Panc1 (cell line): ENCODE results near the gene FCGBP. TPM values are rescaled to one million over a fixed set of nuclear protein-coding genes. Genes with fewer than 3 reads are reported as not detected.
"Not testable (repeated sequence)": the region's sequence is repeated elsewhere in the genome, so short reads cannot be mapped to it uniquely, and the experiment has no call there.

Source experiments
- ATAC-seq: fragments of 200-7000 bp; cut with Tn5 transposase; 2 replicates; pipeline ENCODE4 v1.9.1; 2020; ENCODE audit warnings: mild to moderate bottlenecking, moderate library complexity
- BruUV-seq: library from RNA; stranded (reverse); fragments of 400-500 nt; replicated peaks from 2 replicates; lab custom pipeline; 2021; lab: Mats Ljungman, UMichigan
- CTCF ChIA-PET: fragments of 300-600 bp; sonication (Branson Sonifier 250); formaldehyde crosslinking; loops from one replicate; lab custom pipeline; 2022; ENCODE audit warnings: antibody characterized with exemption; lab: Charles Lee
- POLR2A ChIA-PET: fragments of 300-600 bp; sonication (Branson Sonifier 250); formaldehyde crosslinking; loops from one replicate; lab custom pipeline; 2022; ENCODE audit warnings: antibody characterized with exemption; lab: Charles Lee
- DNase-seq: peaks from one replicate; pipeline ENCODE4 v3.0.0-alpha.2; 2010; ENCODE audit warnings: low read depth, low spot score
- H3K27ac ChIP-seq: 2 replicates; pipeline ENCODE4 v1.5.1; 2011; ENCODE audit warnings: mild to moderate bottlenecking, low read length, inconsistent platforms
- H3K27me3 ChIP-seq: fragments of 200-500 bp; sonication (Bioruptor generic); 2 replicates; pipeline ENCODE4 v1.6.0; 2014; ENCODE audit warnings: low read length, inconsistent platforms; ENCODE audit not compliant: control insufficient read depth, insufficient read depth
- H3K36me3 ChIP-seq: fragments of 200-500 bp; sonication (Bioruptor generic); 2 replicates; pipeline ENCODE4 v1.5.1; 2014; ENCODE audit warnings: inconsistent platforms, mild to moderate bottlenecking, low read length, moderate library complexity; ENCODE audit not compliant: control insufficient read depth, insufficient read depth
- H3K4me1 ChIP-seq: 2 replicates; pipeline ENCODE4 v1.5.1; 2011; ENCODE audit warnings: inconsistent platforms, mild to moderate bottlenecking, low read length, moderate library complexity; ENCODE audit not compliant: control insufficient read depth, insufficient read depth
- H3K4me3 ChIP-seq, 2 experiments: 2 replicates each; pipeline ENCODE4 v1.5.1; 2011 to 2012; ENCODE audit warnings: low read depth in 2 of 2, low read length in 2 of 2, mild to moderate bottlenecking in 2 of 2, inconsistent platforms in 1 of 2, moderate library complexity in 1 of 2
- H3K9me3 ChIP-seq: fragments of 200-500 bp; sonication (Bioruptor generic); 2 replicates; pipeline ENCODE4 v1.5.1; 2014; ENCODE audit warnings: low read depth, mild to moderate bottlenecking, inconsistent platforms, low read length, moderate library complexity; ENCODE audit not compliant: control insufficient read depth, insufficient read depth
- POLR2AphosphoS5 ChIP-seq: IDR thresholded peaks from 2 replicates; pipeline ENCODE4 v1.6.1; 2012; ENCODE audit warnings: mild to moderate bottlenecking, low read depth, low read length, moderate library complexity
- in situ Hi-C: cut with HindIII; loops from 2 replicates; pipeline ENCODE4 v1.10.0; 2016; ENCODE audit warnings: low sequenced_read_pairs, low pct_unique_long_range_greater_than_20kb
- intact Hi-C: fragments of 100-400 bp; cut with micrococcal nuclease; formaldehyde crosslinking; loops from one replicate; pipeline ENCODE4 v1.10.0; 2022; ENCODE audit not compliant: unreplicated experiment
- total RNA-seq: library from RNA; stranded (reverse); gene quantifications from one replicate; pipeline ENCODE4 v1.2.1, GENCODE V29; 2021; ENCODE audit not compliant: unreplicated experiment
- TF ChIP-seq, protein P1 (sequence below): fragments of 450-650 bp; IDR thresholded peaks from 2 replicates; pipeline ENCODE4 v1.5.1; 2017; ENCODE audit warnings: mild to moderate bottlenecking

FCGBP gene
- total RNA-seq, 1 experiment from 2014 or later = 6.4 TPM

DNA sequence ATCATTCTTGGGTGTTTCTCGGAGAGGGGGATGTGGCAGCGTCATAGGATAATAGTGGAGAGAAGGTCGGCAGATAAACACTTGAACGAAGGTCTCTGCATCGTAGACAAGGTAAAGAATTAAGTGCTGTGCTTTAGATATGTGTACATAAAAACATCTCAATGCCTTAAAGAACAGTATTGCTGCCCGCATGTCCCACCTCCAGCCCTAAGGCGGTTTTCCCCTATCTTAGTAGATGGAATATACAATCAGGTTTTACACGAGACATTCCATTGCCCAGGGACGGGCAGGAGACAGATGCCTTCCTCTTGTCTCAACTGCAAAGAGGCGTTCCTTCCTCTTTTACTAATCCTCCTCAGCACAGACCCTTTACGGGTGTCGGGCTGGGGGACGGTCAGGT lies 25.0 kb upstream of the FCGBP start:
- ChIA-PET CTCF (interaction anchor here (3.2 kb wide), 1 partner anchor 11 kb away, joined by 15 read pairs; the partner anchor contains the start of gene PSMC4), POLR2A (interaction anchor here (0.6 kb wide), 1 partner anchor 35 kb away, joined by 3 read pairs; no protein-coding TSS in a partner anchor)
- H3K4me1 ChIP-seq, H3K27ac ChIP-seq, BruUV-seq, intact Hi-C loops, H3K36me3 ChIP-seq, H3K9me3 ChIP-seq, H3K27me3 ChIP-seq, H3K4me3 ChIP-seq, DNase-seq, ATAC-seq, in situ Hi-C loops: not testable (repeated sequence)

DNA sequence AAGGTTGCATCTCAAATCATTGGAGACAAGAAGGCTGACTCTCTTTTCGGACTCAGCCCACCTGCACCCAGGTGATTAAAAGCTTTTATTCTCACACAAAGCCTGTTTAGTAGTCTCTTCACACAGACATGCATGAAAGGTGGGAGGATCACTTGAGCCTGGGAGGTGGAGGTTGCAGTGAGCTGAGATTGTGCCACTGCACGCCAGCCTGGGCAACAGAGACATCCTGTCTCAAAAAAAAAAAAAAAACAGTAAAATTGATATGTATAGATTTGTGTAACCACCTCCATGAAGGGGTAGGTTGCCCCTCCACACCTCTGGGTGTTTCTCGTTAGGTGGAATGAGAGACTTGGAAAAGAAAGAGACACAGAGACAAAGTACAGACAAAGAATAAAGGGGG lies 24.5 kb upstream of the FCGBP start:
- H3K4me3 ChIP-seq, DNase-seq, intact Hi-C loops, ATAC-seq, H3K4me1 ChIP-seq, H3K36me3 ChIP-seq, H3K27ac ChIP-seq, BruUV-seq, H3K27me3 ChIP-seq, in situ Hi-C loops, H3K9me3 ChIP-seq: not testable (repeated sequence)
- ChIA-PET POLR2A (interaction anchor here (0.6 to 2.8 kb wide), 6 partner anchors 11 to 209 kb away, joined by 3 to 25 read pairs (median 4); partner anchors contain the start of gene PSMC4), CTCF (interaction anchor here (0.5 to 3.2 kb wide), 5 partner anchors 11 to 227 kb away, joined by 3 to 15 read pairs (median 5); partner anchors contain the start of gene PSMC4)

DNA sequence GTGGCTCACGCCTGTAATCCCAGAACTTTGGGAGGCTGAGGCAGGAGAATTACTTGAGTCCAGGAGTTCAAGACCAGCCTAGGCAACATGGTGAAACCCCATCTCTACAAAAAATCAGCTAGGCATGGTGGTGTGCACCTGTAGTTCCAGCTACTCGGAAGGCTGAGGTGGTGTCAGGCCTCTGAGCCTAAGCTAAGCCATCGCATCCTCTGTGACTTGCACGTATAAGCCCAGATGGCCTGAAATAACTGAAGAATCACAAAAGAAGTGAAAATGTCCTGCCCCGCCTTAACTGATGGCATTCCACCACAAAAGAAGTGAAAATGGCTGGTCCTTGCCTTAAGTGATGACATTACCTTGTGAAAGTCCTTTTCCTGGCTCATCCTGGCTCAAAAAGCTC lies 23.5 kb upstream of the FCGBP start:
- intact Hi-C loops, H3K4me3 ChIP-seq, H3K27me3 ChIP-seq, DNase-seq, H3K9me3 ChIP-seq, H3K36me3 ChIP-seq, in situ Hi-C loops, BruUV-seq, H3K4me1 ChIP-seq, ATAC-seq, H3K27ac ChIP-seq: not testable (repeated sequence)
- ChIA-PET POLR2A (interaction anchor here (0.5 to 2.8 kb wide), 6 partner anchors 9 to 473 kb away, joined by 4 to 25 read pairs (median 7); partner anchors contain the start of gene PSMC4), CTCF (interaction anchor here (1.0 to 3.2 kb wide), 3 partner anchors 12 to 189 kb away, joined by 3 to 15 read pairs (median 7); partner anchors contain the start of gene PSMC4)

DNA sequence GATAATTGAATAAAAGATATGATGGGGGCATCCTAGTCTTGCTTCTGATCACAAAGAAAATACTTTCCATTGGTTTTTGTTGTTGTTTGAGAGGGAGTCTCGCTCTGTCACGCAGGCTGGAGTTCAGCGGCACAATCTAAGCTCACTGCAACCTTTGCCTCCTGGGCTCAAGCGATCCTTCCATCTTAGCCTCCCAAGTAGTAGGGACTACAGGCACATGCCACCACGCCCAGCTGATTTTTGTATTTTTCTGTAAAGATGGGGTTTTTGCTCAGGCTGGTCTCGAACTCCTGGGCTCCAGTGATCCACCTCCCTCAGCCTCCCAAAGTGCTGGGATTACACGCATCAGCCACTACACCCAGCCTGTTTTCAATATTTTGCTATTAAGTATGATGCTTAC lies 19.5 kb upstream of the FCGBP start:
- POLR2A ChIA-PET = interaction anchor here (0.6 to 1.7 kb wide), 6 partner anchors 9 to 518 kb away, joined by 3 to 12 read pairs (median 6); partner anchors contain the start of genes PSMC4, RPS16 and ZNF546
- Histone ChIP-seq H3K4me3 (no peak overlapping the region), H3K4me1 (no peaks in the 10 kb centered on the region), H3K9me3 (no peaks in the 10 kb centered on the region), H3K27ac (no peak overlapping the region), H3K36me3 (no peaks in the 10 kb centered on the region), H3K27me3 (no peaks in the 10 kb centered on the region)
- DNase-seq = no peak
- no peak for ATAC-seq
- CTCF ChIA-PET = interaction anchor here (1.3 to 2.7 kb wide), 2 partner anchors 12 to 17 kb away, joined by 9 to 14 read pairs; partner anchors contain the start of gene PSMC4
- intact Hi-C loops = no loop called here
- in situ Hi-C loops = no loop called here
- BruUV-seq = no TSS peak
- TF ChIP-seq, protein P1, sequence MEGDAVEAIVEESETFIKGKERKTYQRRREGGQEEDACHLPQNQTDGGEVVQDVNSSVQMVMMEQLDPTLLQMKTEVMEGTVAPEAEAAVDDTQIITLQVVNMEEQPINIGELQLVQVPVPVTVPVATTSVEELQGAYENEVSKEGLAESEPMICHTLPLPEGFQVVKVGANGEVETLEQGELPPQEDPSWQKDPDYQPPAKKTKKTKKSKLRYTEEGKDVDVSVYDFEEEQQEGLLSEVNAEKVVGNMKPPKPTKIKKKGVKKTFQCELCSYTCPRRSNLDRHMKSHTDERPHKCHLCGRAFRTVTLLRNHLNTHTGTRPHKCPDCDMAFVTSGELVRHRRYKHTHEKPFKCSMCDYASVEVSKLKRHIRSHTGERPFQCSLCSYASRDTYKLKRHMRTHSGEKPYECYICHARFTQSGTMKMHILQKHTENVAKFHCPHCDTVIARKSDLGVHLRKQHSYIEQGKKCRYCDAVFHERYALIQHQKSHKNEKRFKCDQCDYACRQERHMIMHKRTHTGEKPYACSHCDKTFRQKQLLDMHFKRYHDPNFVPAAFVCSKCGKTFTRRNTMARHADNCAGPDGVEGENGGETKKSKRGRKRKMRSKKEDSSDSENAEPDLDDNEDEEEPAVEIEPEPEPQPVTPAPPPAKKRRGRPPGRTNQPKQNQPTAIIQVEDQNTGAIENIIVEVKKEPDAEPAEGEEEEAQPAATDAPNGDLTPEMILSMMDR = no peak
- no peak for TF ChIP-seq POLR2AphosphoS5
